Measurements from ENCODE around the gene PIP4K2C.
"Not testable (repeated sequence)": the region's sequence is repeated elsewhere in the genome, so short reads cannot be mapped to it uniquely, and the experiment has no call there.

GRCh38 chr12:57561117-57561516 lies 29.9 kb upstream of the PIP4K2C start:
- TF ChIP-seq, protein P1, sequence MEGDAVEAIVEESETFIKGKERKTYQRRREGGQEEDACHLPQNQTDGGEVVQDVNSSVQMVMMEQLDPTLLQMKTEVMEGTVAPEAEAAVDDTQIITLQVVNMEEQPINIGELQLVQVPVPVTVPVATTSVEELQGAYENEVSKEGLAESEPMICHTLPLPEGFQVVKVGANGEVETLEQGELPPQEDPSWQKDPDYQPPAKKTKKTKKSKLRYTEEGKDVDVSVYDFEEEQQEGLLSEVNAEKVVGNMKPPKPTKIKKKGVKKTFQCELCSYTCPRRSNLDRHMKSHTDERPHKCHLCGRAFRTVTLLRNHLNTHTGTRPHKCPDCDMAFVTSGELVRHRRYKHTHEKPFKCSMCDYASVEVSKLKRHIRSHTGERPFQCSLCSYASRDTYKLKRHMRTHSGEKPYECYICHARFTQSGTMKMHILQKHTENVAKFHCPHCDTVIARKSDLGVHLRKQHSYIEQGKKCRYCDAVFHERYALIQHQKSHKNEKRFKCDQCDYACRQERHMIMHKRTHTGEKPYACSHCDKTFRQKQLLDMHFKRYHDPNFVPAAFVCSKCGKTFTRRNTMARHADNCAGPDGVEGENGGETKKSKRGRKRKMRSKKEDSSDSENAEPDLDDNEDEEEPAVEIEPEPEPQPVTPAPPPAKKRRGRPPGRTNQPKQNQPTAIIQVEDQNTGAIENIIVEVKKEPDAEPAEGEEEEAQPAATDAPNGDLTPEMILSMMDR (IDR thresholded peaks at IDR 0.05; ENCODE audit: insufficient read depth, low read length, poor library complexity, severe bottlenecking) = not testable (repeated sequence)
- not testable (repeated sequence) for TF ChIP-seq EZH2phosphoT487 (conservative IDR thresholded peaks at IDR 0.05; ENCODE audit: low read length)
